GM19452 (cell line): ENCODE measurements around the gene SLC5A12.
A peak's percentile ranks its signal among the peaks of the same experiment; 100 is the strongest.

Experiments used
- ATAC-seq: cut with Tn5 transposase; IDR thresholded peaks from one replicate; pipeline ENCODE4 v1.9.1; 2021; ENCODE audit not compliant: unreplicated experiment

The SLC5A12 gene, protein sequence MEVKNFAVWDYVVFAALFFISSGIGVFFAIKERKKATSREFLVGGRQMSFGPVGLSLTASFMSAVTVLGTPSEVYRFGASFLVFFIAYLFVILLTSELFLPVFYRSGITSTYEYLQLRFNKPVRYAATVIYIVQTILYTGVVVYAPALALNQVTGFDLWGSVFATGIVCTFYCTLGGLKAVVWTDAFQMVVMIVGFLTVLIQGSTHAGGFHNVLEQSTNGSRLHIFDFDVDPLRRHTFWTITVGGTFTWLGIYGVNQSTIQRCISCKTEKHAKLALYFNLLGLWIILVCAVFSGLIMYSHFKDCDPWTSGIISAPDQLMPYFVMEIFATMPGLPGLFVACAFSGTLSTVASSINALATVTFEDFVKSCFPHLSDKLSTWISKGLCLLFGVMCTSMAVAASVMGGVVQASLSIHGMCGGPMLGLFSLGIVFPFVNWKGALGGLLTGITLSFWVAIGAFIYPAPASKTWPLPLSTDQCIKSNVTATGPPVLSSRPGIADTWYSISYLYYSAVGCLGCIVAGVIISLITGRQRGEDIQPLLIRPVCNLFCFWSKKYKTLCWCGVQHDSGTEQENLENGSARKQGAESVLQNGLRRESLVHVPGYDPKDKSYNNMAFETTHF

DNA sequence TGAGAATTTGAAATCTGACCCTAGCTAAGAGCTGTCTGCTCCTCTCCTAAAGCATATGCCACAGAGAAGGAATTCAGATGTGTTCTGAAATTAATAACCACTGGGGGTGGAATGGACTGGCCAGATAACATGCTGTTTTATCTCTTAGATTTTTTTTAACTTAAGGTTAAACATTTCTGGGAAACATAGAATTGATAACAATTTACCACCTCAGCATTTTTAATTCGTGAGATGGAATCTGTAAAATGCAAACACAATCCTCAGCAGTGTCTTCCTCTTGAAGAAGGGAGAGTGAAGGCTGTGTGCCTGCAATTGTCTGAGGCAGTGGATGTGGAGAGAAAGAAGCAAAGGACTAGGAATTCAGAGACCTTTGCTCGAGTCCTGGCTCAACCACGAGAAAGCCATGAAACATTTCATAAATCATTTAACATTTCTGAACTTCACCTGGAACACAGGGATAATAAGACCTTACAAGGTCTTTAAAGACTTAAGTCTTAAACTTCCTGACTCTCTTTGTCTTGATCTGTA, at the start of gene SLC5A12:
Gene SLC5A12, minus strand, starts transcription at position 113 of the 528 bp plus-strand sequence. CDS start 346 bp downstream, outside the sequence.
- ATAC-seq: no peak

DNA sequence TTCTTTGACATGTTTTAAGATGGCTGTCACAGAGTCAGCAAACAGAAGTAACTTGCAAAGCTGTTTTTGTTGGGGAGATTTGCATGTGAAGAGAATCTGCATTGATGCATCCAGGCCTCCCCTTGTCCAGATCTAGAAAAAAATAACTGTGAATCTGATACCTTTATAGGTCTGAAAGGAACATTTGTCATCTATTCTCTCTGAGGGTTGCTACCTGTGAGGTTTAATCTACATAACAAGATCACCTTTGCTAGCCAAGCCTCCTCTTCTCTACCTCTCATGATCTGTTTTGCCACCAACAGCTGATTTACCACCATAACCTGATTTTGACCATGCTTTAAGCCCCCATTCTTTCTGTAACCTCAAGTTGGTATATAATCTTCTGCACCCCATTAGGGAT, 47.2 kb upstream of the SLC5A12 start:
- no peak for ATAC-seq

DNA sequence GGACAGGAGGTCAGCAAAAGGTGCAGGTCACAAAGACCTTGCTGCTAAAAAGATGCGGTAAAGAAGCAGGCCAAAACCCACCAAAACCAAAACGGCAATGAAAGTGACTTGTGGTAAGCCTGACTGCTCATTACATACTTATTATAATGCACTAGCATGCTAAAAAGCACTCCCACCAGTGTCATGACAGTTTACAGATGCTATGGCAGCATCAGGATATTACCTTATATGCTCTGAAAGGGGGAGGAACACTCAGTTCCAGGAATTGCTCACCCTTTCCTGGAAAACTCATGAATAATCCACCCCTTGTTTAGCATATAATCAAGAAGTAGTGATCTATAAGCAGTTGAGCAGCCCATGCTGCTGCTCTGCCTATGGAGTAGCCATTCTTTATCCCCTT, 45.2 kb upstream of the SLC5A12 start:
- ATAC-seq: no peak

DNA sequence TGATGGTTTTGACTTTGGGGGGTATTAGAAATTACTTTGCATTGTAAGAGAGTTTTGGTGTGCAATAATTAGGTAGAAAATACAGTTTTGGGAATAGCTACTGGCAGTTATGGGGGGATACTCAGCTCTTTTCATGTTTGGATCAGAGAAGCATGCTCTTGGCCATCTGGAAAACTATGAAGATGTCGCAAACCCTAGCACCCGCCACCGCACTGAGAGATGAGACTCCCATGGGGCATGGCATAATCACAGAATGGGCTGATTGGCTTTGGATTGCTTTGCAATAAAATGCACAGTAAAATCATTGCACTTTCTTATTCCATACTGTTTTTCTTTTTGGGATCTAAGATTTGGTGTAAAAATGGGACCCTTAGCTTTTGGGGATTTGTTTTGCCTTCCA, 43.5 kb upstream of the SLC5A12 start:
- ATAC-seq: no peak

DNA sequence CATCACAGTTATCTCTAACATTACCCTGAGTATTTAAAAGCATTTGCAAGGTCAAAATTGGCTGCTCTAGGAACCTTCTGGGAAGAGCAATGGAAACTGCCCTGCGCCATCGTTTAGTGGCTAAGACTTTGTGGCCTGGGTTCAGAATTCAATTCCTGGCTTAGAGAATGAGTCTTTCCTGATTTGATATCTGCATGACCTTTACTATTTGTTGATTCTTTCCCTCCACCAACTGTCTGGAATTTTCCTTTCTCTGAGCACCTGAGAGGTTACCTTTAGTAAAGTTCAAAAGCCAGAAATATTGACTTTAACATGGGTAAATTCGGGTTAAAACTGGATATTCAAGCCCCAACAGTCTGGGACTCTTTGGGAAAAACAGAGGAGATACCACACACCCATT, 43.0 kb upstream of the SLC5A12 start:
- no peak for ATAC-seq

DNA sequence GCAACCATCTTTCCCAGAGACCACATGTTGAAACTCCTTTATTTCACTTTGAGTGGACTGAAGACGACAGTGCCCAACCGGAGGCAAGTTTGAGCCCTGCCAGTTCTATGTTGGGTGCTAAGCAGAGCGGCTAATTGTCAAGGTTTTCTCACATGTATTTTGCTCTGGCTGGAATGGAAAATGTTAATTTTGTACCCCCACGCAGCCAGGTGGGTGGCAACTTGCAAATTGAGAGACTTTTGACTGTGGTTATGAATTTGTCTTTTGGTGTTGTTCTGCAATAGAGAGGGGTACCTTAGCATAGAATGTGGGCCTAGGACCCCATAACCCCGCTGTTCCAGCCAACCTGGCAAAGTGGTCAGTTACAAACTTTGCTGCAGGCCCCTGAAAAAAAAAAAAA, 42.5 kb upstream of the SLC5A12 start:
- ATAC-seq: no peak

DNA sequence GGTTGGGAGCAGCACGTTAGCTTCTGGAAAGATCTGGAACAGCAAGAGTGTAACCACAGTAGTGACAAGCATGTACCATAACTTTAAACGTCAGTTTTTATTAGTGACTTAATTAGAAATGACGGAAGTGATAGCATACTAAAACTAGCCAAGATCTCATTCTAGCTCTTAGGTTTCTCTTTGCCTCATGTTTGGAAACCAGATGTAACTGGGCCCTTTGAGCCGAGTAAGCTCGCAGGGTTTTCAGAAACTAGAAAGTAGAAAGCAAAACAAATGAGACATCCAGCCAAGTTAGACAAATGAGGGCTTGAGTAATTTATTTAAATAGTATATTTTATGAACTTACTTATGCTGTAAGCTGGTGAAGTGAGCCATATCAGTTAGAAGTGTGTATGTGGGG, 40.2 kb upstream of the SLC5A12 start:
- no peak for ATAC-seq

DNA sequence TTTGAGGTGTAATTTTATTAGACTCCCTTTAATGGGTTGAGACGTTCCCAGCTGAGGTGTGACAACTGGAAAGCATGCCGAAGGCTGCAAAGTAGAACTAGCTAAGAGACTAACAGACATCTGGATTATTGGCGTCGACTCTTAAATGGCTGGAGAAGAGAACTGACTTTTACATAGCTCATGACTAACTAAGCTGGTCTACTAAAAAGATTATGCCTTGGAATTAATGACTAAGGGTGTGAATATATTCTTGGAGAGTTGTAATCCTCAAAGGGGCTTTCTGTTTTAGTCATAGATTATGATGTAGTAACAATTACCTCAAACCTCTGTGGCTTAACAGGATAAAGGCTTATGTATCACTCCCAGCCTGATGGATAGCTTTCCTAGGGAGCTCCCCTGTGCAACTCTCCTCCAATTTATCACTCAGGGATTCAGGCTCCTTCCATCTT, 39.5 kb upstream of the SLC5A12 start:
- ATAC-seq: no peak

DNA sequence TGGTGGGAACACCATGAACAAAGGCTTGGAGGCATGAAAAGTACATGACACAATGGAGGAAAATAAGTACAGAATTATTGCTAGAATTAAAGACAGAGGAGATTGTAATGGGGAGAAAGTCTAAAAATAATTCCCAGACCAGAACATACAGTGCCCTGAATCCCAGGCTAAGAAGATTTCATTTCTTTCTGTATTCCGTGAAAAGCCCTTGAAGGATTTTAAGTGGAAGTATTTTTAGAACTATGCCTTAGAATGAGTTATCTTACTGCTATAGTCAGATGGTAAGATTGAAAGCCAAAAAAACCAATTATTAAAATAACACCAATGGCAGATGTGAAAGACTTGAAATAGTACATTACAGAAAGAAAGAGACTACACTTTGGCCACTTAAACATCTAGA, 36.1 kb upstream of the SLC5A12 start:
- ATAC-seq: no peak

DNA sequence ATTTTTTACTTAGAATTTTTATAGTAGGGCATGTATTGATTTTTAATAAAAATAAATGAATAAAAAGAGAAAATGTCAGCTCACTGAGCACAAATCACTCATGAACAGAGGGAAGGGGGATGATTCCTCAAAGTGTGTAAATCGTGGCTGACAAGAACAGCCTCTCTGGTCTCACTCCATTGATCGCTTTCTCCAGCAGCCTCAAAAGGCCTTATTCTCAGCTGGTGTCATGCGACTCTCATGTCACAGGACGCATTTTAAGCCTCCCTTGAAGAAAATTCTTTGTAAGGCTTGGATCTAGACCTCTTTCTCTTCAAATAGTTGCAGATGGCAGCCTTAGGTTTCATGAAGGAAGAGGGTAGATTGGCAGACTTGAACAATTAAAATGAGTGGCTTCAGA, 33.9 kb upstream of the SLC5A12 start:
- ATAC-seq: no peak

DNA sequence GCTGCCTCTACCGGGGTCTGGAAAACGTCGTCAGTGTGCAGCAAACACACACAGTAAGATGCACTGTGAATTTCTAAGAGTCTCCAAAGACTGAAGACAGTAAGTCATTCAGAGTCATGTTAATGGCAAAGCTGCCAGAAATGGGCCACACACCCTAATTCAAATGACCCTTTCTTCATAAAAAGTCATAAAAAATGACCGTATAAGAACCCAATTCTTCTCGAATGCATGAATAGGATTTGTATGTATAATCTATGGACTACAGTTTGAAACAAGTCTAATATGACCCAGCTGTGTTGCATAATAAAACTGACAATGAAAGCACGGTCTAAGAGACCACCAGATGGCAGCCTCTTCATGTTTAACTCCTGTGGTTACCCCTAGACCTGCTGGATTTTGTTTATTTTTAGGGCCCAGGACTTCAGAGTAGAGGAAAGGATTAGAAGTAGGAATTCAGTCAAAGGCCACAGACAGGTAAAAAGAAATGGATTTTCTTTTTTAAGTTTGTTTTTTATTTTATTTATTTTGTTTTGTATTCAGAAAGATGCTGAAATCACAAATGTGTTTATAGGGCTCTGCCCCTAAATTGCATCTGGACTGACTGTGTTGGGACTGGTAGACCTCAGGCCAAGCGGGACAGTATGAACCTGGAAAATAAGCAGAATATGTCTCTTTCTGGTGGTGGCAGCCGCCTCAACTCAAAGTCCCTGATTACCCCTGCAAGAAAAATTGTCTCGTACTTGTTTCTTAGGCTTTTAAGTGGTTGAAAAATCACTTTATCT, 32.1 kb upstream of the SLC5A12 start:
- ATAC-seq: peak; percentile 75

DNA sequence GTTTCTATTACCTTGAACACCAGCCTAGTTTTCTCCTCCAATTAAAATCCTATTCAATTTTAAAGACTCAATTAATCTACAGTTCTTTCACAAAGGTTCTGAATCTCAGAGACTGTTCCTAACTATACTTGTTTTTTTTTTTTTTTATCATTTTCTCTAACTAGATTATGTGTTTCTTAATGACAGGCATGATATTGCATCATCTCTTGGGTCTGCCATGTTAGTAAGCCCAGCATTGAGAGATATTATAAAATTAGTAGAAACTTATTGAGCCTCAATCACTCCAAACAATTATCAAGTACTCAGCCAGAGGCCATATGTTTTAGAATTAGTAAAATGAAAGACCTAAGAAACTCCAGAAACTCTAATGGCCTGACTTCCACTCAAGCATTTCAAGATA, 28.1 kb upstream of the SLC5A12 start:
- ATAC-seq: no peak

DNA sequence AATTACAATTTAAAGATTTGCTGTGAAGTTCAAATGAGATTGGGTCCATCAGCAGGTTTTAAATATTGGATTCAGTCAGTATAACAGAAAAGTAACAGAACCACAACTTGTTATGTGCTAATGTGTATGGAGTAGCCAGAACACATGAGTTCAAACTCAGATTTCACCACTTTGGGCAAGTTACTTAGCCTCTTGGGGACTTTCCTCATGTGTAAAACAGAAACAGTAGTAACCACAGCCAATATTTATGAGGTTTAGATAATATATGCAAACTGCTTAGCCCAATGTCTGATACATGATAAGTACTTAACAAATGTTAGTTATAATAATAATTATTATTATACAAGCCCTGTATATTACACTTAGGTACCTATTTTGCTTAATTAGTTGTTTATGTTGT, 21.8 kb upstream of the SLC5A12 start:
- ATAC-seq: no peak

DNA sequence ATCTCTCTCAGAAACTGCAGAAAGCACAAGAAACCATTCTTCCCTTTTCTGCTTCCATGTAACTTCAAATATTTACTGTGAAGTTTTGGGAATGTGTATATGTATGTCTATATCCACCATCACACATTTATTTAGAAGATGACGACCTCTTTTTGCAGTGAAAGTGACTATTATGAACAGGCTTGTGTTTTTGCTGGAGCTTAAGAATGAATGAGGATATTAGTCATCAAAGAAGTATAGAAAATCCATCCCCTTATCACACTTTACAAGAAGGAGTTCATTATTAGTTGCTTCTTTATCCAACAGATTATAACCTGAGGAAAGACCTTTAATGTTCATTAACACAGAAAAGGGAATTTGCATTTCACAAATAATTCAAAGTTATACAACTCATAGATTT, 21.1 kb upstream of the SLC5A12 start:
- ATAC-seq: no peak

DNA sequence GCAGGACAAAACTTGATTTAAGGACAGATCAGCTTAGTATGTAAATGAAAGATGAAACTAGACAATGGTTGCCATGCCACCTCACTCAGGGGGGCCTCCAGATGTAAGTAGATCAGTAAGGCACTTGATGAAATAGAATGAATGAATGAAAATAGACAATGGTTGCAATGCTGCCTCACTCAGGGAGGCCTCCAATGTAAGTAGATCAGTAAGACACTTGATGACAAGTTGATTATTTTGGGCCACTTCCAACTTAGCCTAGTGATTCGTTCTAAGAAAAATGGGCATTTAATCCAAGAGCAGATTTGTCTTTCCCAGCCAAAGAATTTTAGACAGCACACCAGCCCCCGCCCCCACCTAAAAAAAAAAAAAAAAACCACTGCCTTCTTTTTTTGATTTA, 19.2 kb upstream of the SLC5A12 start:
- no peak for ATAC-seq

DNA sequence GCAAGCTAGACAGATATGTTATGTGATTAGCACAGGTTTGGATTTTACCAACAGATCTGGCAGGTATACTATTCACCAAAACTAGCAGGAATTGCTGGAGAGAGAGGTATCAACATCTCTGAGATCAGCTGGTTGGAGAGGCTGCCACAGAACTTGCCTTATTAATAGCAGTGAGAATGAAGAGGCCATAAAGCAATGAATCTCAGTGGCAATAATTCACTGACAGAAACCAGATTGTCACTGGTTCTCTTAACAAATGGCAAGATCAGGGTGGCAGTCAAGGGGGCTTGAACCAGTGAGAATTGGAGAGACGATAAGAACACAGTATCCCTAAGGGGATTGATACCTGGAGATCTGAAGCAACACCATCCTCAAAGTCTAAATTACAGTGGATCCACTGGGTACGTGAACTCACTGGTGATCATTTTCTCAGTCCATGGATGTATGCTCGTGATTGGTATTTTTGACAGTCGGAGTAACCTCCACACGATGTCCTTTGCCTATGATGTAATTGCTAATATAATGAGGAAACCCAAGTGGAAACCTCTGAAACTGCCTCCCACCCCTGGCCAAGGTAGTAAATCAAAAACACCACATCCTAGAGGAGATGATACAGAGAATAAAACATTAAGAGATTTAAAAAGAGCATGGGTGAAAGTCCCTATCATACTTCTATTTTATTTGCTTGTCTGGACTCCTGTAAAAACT, 17.7 kb upstream of the SLC5A12 start:
- ATAC-seq: no peak

DNA sequence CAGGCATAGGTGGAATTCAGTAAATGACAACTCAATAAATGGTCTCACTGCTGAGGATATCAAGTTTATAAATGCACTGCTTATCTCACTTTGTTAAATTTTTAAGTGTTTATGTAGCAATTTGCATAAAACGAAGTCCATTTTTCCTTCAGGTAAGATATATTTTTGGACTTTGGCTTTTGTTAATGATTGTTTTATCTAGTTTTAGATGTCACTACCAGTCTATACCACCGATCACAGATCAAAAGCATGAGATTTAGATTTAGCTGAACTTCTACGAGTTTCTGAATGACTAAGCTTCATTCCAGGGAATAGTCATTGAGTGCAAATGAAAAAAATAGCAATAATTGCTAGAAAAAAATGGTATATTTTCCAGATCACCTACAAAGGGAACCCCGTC, 12.8 kb upstream of the SLC5A12 start:
- ATAC-seq: no peak

DNA sequence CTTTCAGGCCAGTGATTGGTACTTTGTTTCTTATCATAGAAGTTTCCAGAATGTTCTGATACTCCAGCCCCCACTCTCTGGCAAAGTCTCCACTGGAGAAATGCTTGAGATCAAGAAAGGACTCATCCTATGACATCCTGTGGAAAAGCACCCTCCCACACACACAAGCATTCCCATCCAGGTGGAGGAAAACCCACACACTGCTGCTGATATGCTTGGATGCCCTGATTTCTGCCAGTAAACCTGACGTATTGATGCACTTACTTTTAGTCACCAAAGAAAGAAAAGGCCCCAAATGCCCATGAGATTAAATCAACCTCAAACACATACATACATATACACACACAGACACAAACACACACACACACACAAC, 9.2 kb upstream of the SLC5A12 start:
- ATAC-seq: no peak

DNA sequence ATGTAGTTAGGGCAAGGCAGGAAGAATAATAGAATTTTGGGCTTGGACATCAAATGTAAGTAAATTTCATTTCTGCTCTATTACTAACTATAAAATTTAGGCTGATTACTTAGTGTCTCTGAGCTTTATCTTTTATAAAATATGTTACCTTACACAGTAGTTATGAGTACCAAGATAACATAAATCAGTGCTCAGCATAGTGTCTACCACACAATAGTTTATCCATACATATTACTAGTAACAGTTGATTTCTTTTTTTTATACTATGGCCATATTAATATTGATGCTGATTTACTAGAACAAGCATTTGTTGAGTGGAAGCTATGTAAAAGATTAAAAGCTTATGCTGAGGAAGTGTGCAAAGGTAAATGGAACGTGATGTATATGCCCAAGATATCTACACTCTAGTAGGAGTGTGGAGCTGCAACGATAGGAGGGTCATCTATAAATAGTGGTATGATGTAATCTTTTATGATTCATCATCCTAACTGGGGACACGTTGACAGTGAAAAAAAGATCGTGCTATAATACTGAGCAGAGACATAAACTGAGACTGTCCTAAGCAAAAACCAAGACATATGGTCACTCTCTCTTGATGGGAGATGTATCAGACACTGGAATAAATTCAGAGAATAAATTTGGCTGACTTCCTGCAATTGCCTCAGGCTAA, 8.7 kb upstream of the SLC5A12 start:
- no peak for ATAC-seq

DNA sequence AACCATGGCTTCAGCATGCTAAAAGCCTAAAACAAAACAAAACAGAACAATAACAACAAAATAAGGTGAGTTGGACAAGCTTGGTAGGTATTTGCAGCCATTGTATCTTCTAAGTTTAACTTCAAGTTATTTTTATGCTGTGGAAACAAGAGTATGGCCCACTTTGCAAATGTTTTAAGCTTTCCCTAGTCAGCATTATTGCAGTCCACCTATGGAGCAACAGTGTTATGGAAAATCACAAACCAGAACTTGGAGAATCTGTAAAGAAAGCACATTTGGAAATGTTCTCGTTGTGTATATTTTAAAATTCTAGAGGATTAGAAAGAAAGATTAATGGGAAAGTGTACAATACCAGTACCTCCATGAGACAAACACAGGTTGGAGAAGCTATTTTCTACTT, 7.4 kb upstream of the SLC5A12 start:
- no peak for ATAC-seq

DNA sequence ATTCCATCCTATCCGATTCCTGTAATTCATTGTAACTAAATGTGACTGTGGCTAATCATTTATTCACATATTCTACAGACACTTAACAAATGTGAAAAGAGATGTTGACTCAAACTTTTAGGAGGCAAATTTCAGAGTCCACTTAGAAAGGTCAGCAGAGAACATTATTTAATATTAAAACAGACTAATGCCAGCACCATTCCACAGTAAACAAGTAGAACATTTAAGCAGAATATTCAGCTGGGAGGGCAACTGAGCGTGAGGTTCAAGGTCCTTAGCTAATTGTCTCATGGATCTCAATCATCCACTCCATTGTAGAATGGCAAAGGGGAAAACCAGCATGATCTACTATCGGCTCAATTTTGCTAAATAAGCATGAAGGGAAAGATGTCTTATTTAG, 5.1 kb upstream of the SLC5A12 start:
- no peak for ATAC-seq
